Measurements from ENCODE around the gene JOSD1.
"Not testable (repeated sequence)": the region's sequence is repeated elsewhere in the genome, so short reads cannot be mapped to it uniquely, and the experiment has no call there.

Gene JOSD1

GRCh38 chr22:38657045-38657909 lies 43.5 kb downstream of the JOSD1 start:
- H3K4me1 ChIP-seq (ENCODE audit: control insufficient read depth, insufficient read depth, low read length) = peaks cover 11% of the 10 kb centered on the region
- H3K27me3 ChIP-seq (ENCODE audit: control insufficient read depth, insufficient read depth, low read length) = no peaks in the 10 kb centered on the region
- H3K4me3 ChIP-seq (ENCODE audit: low read length) = peak overlapping the region; percentile 85
- no peaks in the 10 kb centered on the region for H3K9me3 ChIP-seq (replicated peaks; ENCODE audit: low read length)
- peak overlapping the region; percentile 92 for H3K4me2 ChIP-seq (ENCODE audit: low read length)
- H3K9ac ChIP-seq (ENCODE audit: low read depth, low read length) = peak overlapping the region; percentile 99
- no peaks in the 10 kb centered on the region for H3K36me3 ChIP-seq (ENCODE audit: insufficient read depth, low read length)

GRCh38 chr22:38656256-38657044 lies 44.3 kb downstream of the JOSD1 start, which contains the start of the genes CBY1 and FAM227A:
CBY1 (plus strand) TSS chr22:38656638; CDS start chr22:38668055, 11,417 bp downstream.
FAM227A (minus strand) TSS chr22:38656392; CDS start chr22:38650168, 6,224 bp downstream.
- Histone ChIP-seq H3K4me3 (ENCODE audit: low read length) (peak within 1 kb of the TSS; percentile 85), H3K4me1 (ENCODE audit: control insufficient read depth, insufficient read depth, low read length) (peaks cover 11% of the 10 kb centered on the region), H3K9me3 (replicated peaks; ENCODE audit: low read length) (no peaks in the 10 kb centered on the region), H3K36me3 (ENCODE audit: insufficient read depth, low read length) (no peaks in the 10 kb centered on the region), H3K4me2 (ENCODE audit: low read length) (peak within 1 kb of the TSS; percentile 92), H3K27me3 (ENCODE audit: control insufficient read depth, insufficient read depth, low read length) (no peaks in the 10 kb centered on the region), H3K9ac (ENCODE audit: low read depth, low read length) (peak within 1 kb of the TSS; percentile 99)

GRCh38 chr22:38655519-38656255 lies 45.1 kb downstream of the JOSD1 start:
- H3K36me3 ChIP-seq (ENCODE audit: insufficient read depth, low read length) = no peaks in the 10 kb centered on the region
- H3K27me3 ChIP-seq (ENCODE audit: control insufficient read depth, insufficient read depth, low read length) = no peaks in the 10 kb centered on the region
- peaks cover 11% of the 10 kb centered on the region for H3K4me1 ChIP-seq (ENCODE audit: control insufficient read depth, insufficient read depth, low read length)
- peak overlapping the region; percentile 92 for H3K4me2 ChIP-seq (ENCODE audit: low read length)
- no peaks in the 10 kb centered on the region for H3K9me3 ChIP-seq (replicated peaks; ENCODE audit: low read length)
- peak overlapping the region; percentile 85 for H3K4me3 ChIP-seq (ENCODE audit: low read length)
- peak overlapping the region; percentile 99 for H3K9ac ChIP-seq (ENCODE audit: low read depth, low read length)

- Histone ChIP-seq H3K4me1 (ENCODE audit: control insufficient read depth, insufficient read depth, low read length) (peaks cover 11% of the 10 kb centered on the region), H3K9me3 (replicated peaks; ENCODE audit: low read length) (no peaks in the 10 kb centered on the region), H3K9ac (ENCODE audit: low read depth, low read length) (no peak overlapping the region), H3K27me3 (ENCODE audit: control insufficient read depth, insufficient read depth, low read length) (no peaks in the 10 kb centered on the region), H3K4me3 (ENCODE audit: low read length) (no peak overlapping the region), H3K4me2 (ENCODE audit: low read length) (no peak overlapping the region), H3K36me3 (ENCODE audit: insufficient read depth, low read length) (no peaks in the 10 kb centered on the region)
These were observed 47.0 kb downstream of the JOSD1 start for GRCh38 chr22:38653741-38654140.

- Histone ChIP-seq H3K9ac (ENCODE audit: low read depth, low read length) (no peak overlapping the region), H3K4me1 (ENCODE audit: control insufficient read depth, insufficient read depth, low read length) (peaks cover 11% of the 10 kb centered on the region), H3K27me3 (ENCODE audit: control insufficient read depth, insufficient read depth, low read length) (no peaks in the 10 kb centered on the region), H3K4me3 (ENCODE audit: low read length) (no peak overlapping the region), H3K4me2 (ENCODE audit: low read length) (no peak overlapping the region), H3K36me3 (ENCODE audit: insufficient read depth, low read length) (no peaks in the 10 kb centered on the region), H3K9me3 (replicated peaks; ENCODE audit: low read length) (no peaks in the 10 kb centered on the region)
These were observed 47.9 kb downstream of the JOSD1 start for GRCh38 chr22:38652859-38653258.

- no peaks in the 10 kb centered on the region for H3K36me3 ChIP-seq (ENCODE audit: insufficient read depth, low read length)
- H3K4me3 ChIP-seq (ENCODE audit: low read length) = no peak overlapping the region
- H3K4me2 ChIP-seq (ENCODE audit: low read length) = no peak overlapping the region
- no peak overlapping the region for H3K9ac ChIP-seq (ENCODE audit: low read depth, low read length)
- no peaks in the 10 kb centered on the region for H3K27me3 ChIP-seq (ENCODE audit: control insufficient read depth, insufficient read depth, low read length)
- H3K9me3 ChIP-seq (replicated peaks; ENCODE audit: low read length) = no peaks in the 10 kb centered on the region
- no peaks in the 10 kb centered on the region for H3K4me1 ChIP-seq (ENCODE audit: control insufficient read depth, insufficient read depth, low read length)
These were observed 50.8 kb downstream of the JOSD1 start for GRCh38 chr22:38649841-38650522.

GRCh38 chr22:38645430-38645829 lies 55.3 kb downstream of the JOSD1 start:
- no peak overlapping the region for H3K4me2 ChIP-seq (ENCODE audit: low read length)
- no peaks in the 10 kb centered on the region for H3K27me3 ChIP-seq (ENCODE audit: control insufficient read depth, insufficient read depth, low read length)
- no peak overlapping the region for H3K9ac ChIP-seq (ENCODE audit: low read depth, low read length)
- H3K4me1 ChIP-seq (ENCODE audit: control insufficient read depth, insufficient read depth, low read length) = no peaks in the 10 kb centered on the region
- no peak overlapping the region for H3K4me3 ChIP-seq (ENCODE audit: low read length)
- H3K9me3 ChIP-seq (replicated peaks; ENCODE audit: low read length) = no peaks in the 10 kb centered on the region
- H3K36me3 ChIP-seq (ENCODE audit: insufficient read depth, low read length) = no peaks in the 10 kb centered on the region

- H3K9me3 ChIP-seq (replicated peaks; ENCODE audit: low read length); H3K27me3 ChIP-seq (ENCODE audit: control insufficient read depth, insufficient read depth, low read length); H3K9ac ChIP-seq (ENCODE audit: low read depth, low read length); H3K4me2 ChIP-seq (ENCODE audit: low read length); H3K36me3 ChIP-seq (ENCODE audit: insufficient read depth, low read length); H3K4me1 ChIP-seq (ENCODE audit: control insufficient read depth, insufficient read depth, low read length); H3K4me3 ChIP-seq (ENCODE audit: low read length): not testable (repeated sequence)
These were observed 56.5 kb downstream of the JOSD1 start for GRCh38 chr22:38644245-38644644.

- H3K4me1 ChIP-seq (ENCODE audit: control insufficient read depth, insufficient read depth, low read length) = no peaks in the 10 kb centered on the region
These were observed 59.2 kb downstream of the JOSD1 start for GRCh38 chr22:38641476-38642040.

GRCh38 chr22:38638728-38639127 lies 62.0 kb downstream of the JOSD1 start:
- no peak overlapping the region for H3K4me3 ChIP-seq (ENCODE audit: low read length)
- no peaks in the 10 kb centered on the region for H3K9me3 ChIP-seq (replicated peaks; ENCODE audit: low read length)
- H3K36me3 ChIP-seq (ENCODE audit: insufficient read depth, low read length) = no peaks in the 10 kb centered on the region
- no peaks in the 10 kb centered on the region for H3K4me1 ChIP-seq (ENCODE audit: control insufficient read depth, insufficient read depth, low read length)
- H3K27me3 ChIP-seq (ENCODE audit: control insufficient read depth, insufficient read depth, low read length) = no peaks in the 10 kb centered on the region
- H3K9ac ChIP-seq (ENCODE audit: low read depth, low read length) = no peak overlapping the region
- H3K4me2 ChIP-seq (ENCODE audit: low read length) = no peak overlapping the region

More at GRCh38 chr22:38641476-38642040, 59.2 kb downstream of the JOSD1 start:
- no peak overlapping the region for H3K4me2 ChIP-seq (ENCODE audit: low read length)
- no peaks in the 10 kb centered on the region for H3K9me3 ChIP-seq (replicated peaks; ENCODE audit: low read length)
- H3K4me3 ChIP-seq (ENCODE audit: low read length) = no peak overlapping the region
- H3K27me3 ChIP-seq (ENCODE audit: control insufficient read depth, insufficient read depth, low read length) = no peaks in the 10 kb centered on the region
- H3K9ac ChIP-seq (ENCODE audit: low read depth, low read length) = no peak overlapping the region
- no peaks in the 10 kb centered on the region for H3K36me3 ChIP-seq (ENCODE audit: insufficient read depth, low read length)

Data from skeletal muscle satellite cell (primary cell).